Endothelial cell of umbilical vein (primary cell): ENCODE measurements around the gene CCDC170.

Source experiments
- MAX ChIP-seq: IDR thresholded peaks from 2 replicates; pipeline ENCODE4 v1.6.1; 2011; ENCODE audit not compliant: insufficient read depth, insufficient read length
- TF ChIP-seq, protein P1 (sequence below), 2 donors: IDR thresholded peaks; 1 replicate in 1 of 2; 2 replicates in 1 of 2; pipeline ENCODE4 v1.5.1; 2011; ENCODE audit warnings: low read length in 2 of 2, mild to moderate bottlenecking in 2 of 2, moderate library complexity in 2 of 2, control low read depth in 1 of 2, inconsistent platforms in 1 of 2, low read depth in 1 of 2; ENCODE audit not compliant: insufficient read depth in 1 of 2; ENCODE audit errors: extremely low read depth in 1 of 2

- TF ChIP-seq, protein P1, sequence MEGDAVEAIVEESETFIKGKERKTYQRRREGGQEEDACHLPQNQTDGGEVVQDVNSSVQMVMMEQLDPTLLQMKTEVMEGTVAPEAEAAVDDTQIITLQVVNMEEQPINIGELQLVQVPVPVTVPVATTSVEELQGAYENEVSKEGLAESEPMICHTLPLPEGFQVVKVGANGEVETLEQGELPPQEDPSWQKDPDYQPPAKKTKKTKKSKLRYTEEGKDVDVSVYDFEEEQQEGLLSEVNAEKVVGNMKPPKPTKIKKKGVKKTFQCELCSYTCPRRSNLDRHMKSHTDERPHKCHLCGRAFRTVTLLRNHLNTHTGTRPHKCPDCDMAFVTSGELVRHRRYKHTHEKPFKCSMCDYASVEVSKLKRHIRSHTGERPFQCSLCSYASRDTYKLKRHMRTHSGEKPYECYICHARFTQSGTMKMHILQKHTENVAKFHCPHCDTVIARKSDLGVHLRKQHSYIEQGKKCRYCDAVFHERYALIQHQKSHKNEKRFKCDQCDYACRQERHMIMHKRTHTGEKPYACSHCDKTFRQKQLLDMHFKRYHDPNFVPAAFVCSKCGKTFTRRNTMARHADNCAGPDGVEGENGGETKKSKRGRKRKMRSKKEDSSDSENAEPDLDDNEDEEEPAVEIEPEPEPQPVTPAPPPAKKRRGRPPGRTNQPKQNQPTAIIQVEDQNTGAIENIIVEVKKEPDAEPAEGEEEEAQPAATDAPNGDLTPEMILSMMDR (IDR thresholded peaks at IDR 0.05; ENCODE audit: extremely low read depth in 1 of 2, insufficient read depth in 1 of 2, low read depth in 1 of 2, low read length in 2 of 2) = no peak
- no peak for TF ChIP-seq MAX
These were observed 144.0 kb downstream of the CCDC170 start for GRCh38 chr6:151637814-151638213.
